ENCODE results near the gene DCAF11. TPM values are rescaled to one million over a fixed set of nuclear protein-coding genes. Genes with fewer than 3 reads are reported as not detected.

The DCAF11 gene
- total RNA-seq, 1 donor from 2014 or later: 65.0 TPM

- Mint-ChIP-seq H3K27me3 (no peaks in the 10 kb centered on the region), H3K27ac (peak within 1 kb of the TSS; percentile 89), H3K4me1 (ENCODE audit: unreplicated experiment) (peaks cover 44% of the 10 kb centered on the region), H3K9me3 (no peaks in the 10 kb centered on the region), H3K4me3 (peak within 1 kb of the TSS; percentile 89), H3K36me3 (peaks cover 20% of the 10 kb centered on the region)
- TF ChIP-seq CTCF (conservative IDR thresholded peaks at IDR 0.05): peak; percentile 72
- DNase-seq (ENCODE audit: extremely low spot score, unreplicated experiment): peak; percentile 99
Observed at GRCh38 chr14:24141097-24141880, 26.7 kb downstream of the DCAF11 start, which contains the start of gene EMC9. TSS of gene EMC9 (minus strand) at chr14:24141591. CDS start at chr14:24141304, 287 bp downstream.

- DNase-seq (ENCODE audit: extremely low spot score, unreplicated experiment): no peak
- Mint-ChIP-seq H3K36me3 (peaks cover 12% of the 10 kb centered on the region), H3K4me3 (peak overlapping the region; percentile 89), H3K4me1 (ENCODE audit: unreplicated experiment) (peaks cover 41% of the 10 kb centered on the region), H3K27ac (no peak overlapping the region), H3K9me3 (no peaks in the 10 kb centered on the region), H3K27me3 (no peaks in the 10 kb centered on the region)
- TF ChIP-seq CTCF (conservative IDR thresholded peaks at IDR 0.05): no peak
Observed at GRCh38 chr14:24143511-24143910, 28.9 kb downstream of the DCAF11 start.

- Mint-ChIP-seq H3K27ac (no peak overlapping the region), H3K9me3 (no peaks in the 10 kb centered on the region), H3K4me1 (ENCODE audit: unreplicated experiment) (peaks cover 37% of the 10 kb centered on the region), H3K4me3 (peak overlapping the region; percentile 24), H3K27me3 (no peaks in the 10 kb centered on the region), H3K36me3 (peaks cover 6% of the 10 kb centered on the region)
- no peak for TF ChIP-seq CTCF (conservative IDR thresholded peaks at IDR 0.05)
- DNase-seq (ENCODE audit: extremely low spot score, unreplicated experiment): no peak
Observed at GRCh38 chr14:24144451-24144850, 29.9 kb downstream of the DCAF11 start.

GRCh38 chr14:24145219-24145618 is 30.6 kb downstream of the DCAF11 start:
- no peak for DNase-seq (ENCODE audit: extremely low spot score, unreplicated experiment)
- peak overlapping the region; percentile 92 for H3K27ac Mint-ChIP-seq
- no peaks in the 10 kb centered on the region for H3K27me3 Mint-ChIP-seq
- no peak for TF ChIP-seq CTCF (conservative IDR thresholded peaks at IDR 0.05)
- no peaks in the 10 kb centered on the region for H3K9me3 Mint-ChIP-seq
- H3K4me3 Mint-ChIP-seq: peak overlapping the region; percentile 98
- H3K4me1 Mint-ChIP-seq (ENCODE audit: unreplicated experiment): peaks cover 36% of the 10 kb centered on the region
- peaks cover 5% of the 10 kb centered on the region for H3K36me3 Mint-ChIP-seq

GRCh38 chr14:24145690-24146452 is 31.3 kb downstream of the DCAF11 start:
- no peak for DNase-seq (ENCODE audit: extremely low spot score, unreplicated experiment)
- Mint-ChIP-seq H3K36me3 (peaks cover 9% of the 10 kb centered on the region), H3K27me3 (no peaks in the 10 kb centered on the region)

More at GRCh38 chr14:24145690-24146452, 31.3 kb downstream of the DCAF11 start:
- H3K9me3 Mint-ChIP-seq: no peaks in the 10 kb centered on the region
- peak overlapping the region; percentile 92 for H3K27ac Mint-ChIP-seq
- no peak for TF ChIP-seq CTCF (conservative IDR thresholded peaks at IDR 0.05)
- H3K4me3 Mint-ChIP-seq: peak overlapping the region; percentile 98
- peaks cover 36% of the 10 kb centered on the region for H3K4me1 Mint-ChIP-seq (ENCODE audit: unreplicated experiment)
